Colonic mucosa (tissue), 4 donors: Measurements from ENCODE around the gene DEFB114. TPM values are rescaled to one million over a fixed set of nuclear protein-coding genes. Genes with fewer than 3 reads are reported as not detected.

ENCODE experiments used
- DNase-seq: peaks from one replicate; pipeline ENCODE4 v3.0.0-alpha.2; 2020
- H3K27ac ChIP-seq: fragments of 200-600 bp; one replicate; pipeline ENCODE4 v1.8.0; 2021
- H3K27me3 ChIP-seq: fragments of 200-600 bp; one replicate; pipeline ENCODE4 v1.8.0; 2021
- H3K36me3 ChIP-seq: fragments of 200-600 bp; one replicate; pipeline ENCODE4 v1.8.0; 2021
- H3K4me1 ChIP-seq: fragments of 200-600 bp; one replicate; pipeline ENCODE4 v1.8.0; 2021; ENCODE audit warnings: mild to moderate bottlenecking
- H3K4me3 ChIP-seq: fragments of 200-600 bp; one replicate; pipeline ENCODE4 v1.8.0; 2021
- H3K9ac ChIP-seq, 2 donors: one replicate each; pipeline ENCODE4 v1.7.0; 2013; ENCODE audit warnings: control low read depth in 2 of 2, low read depth in 2 of 2, low read length in 2 of 2
- H3K9me3 ChIP-seq: fragments of 200-600 bp; one replicate; pipeline ENCODE4 v1.8.0; 2021
- intact Hi-C: fragments of 100-400 bp; cut with DNase I; formaldehyde crosslinking; loops from one replicate; pipeline ENCODE4 v1.14.1; 2022
- total RNA-seq, 2 donors: library from RNA; stranded (reverse); fragmentation: NEBNext Ultra II Directional in 1 of 2; extraction: Animal tissue kit (Norgen Biotek cat#: 25700) in 1 of 2; gene quantifications; one replicate each; pipeline ENCODE4 v1.2.1, GENCODE V29; 2021
- TF ChIP-seq, protein P1 (sequence below): fragments of 200-600 bp; IDR thresholded peaks from one replicate; pipeline ENCODE4 v1.8.0; 2022; ENCODE audit warnings: antibody characterized with exemption, mild to moderate bottlenecking
- donor health status: healthy.
- donor health status: DM: no; HTN: no; CAD: no.
- donor health status: DM: no; HTN: no; CAD: no.

Gene DEFB114
- total RNA-seq, 2 donors from 2014 or later: not detected

DNA sequence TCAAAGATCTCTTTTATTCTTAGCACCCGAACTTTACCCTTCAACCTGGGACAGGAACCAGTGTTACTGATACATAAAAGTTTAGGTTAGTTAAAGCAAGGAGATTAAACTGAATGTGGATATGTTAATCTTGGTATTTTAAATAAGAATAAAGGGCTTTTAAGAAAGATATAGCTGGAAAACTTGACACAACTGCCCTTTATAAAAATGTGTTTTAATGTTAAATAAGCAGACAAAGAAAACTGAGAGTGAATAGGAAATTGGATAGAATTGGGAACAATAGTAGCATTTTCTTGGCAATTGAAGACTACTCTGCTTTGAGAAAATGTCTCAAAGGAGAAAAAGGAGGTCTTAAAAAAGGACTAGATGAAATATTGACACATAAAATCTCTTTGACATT lies 51.8 kb downstream of the DEFB114 start:
- H3K4me3 ChIP-seq: no peak overlapping the region
- intact Hi-C loops: no loop called here
- H3K4me1 ChIP-seq: no peaks in the 10 kb centered on the region
- H3K9me3 ChIP-seq: no peaks in the 10 kb centered on the region
- no peak for DNase-seq
- no peaks in the 10 kb centered on the region for H3K27me3 ChIP-seq
- no peaks in the 10 kb centered on the region for H3K36me3 ChIP-seq
- no peak overlapping the region for H3K27ac ChIP-seq
- H3K9ac ChIP-seq: no peak overlapping the region
- TF ChIP-seq, protein P1, sequence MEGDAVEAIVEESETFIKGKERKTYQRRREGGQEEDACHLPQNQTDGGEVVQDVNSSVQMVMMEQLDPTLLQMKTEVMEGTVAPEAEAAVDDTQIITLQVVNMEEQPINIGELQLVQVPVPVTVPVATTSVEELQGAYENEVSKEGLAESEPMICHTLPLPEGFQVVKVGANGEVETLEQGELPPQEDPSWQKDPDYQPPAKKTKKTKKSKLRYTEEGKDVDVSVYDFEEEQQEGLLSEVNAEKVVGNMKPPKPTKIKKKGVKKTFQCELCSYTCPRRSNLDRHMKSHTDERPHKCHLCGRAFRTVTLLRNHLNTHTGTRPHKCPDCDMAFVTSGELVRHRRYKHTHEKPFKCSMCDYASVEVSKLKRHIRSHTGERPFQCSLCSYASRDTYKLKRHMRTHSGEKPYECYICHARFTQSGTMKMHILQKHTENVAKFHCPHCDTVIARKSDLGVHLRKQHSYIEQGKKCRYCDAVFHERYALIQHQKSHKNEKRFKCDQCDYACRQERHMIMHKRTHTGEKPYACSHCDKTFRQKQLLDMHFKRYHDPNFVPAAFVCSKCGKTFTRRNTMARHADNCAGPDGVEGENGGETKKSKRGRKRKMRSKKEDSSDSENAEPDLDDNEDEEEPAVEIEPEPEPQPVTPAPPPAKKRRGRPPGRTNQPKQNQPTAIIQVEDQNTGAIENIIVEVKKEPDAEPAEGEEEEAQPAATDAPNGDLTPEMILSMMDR: no peak

DNA sequence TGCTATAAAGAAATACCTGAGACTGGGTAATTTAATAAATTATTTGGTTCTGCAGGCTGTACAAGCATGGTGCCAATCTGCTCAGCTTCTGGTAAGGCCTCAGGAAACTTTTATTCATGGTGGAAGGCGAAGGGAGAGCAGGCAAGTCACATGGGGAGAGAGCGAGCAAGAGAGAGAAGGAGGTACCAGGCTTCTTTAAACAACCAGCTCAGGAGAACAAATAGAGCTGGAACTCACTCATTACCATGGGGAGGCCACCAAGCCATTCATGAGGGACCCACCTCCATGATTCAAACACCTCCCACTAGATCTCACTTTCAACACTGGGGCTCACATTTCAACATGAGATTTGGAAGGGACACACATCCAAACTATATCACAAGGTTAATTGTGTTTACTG lies 52.7 kb downstream of the DEFB114 start:
- Histone ChIP-seq H3K27me3 (no peaks in the 10 kb centered on the region), H3K9ac (no peak overlapping the region), H3K9me3 (no peaks in the 10 kb centered on the region), H3K36me3 (no peaks in the 10 kb centered on the region), H3K4me3 (no peak overlapping the region), H3K4me1 (no peaks in the 10 kb centered on the region), H3K27ac (no peak overlapping the region)
- no peak for DNase-seq
- intact Hi-C loops: no loop called here
- TF ChIP-seq, protein P1: no peak

Other genes with a start within 250 kb of the DEFB114 start
- not detected for gene CRISP3, start 219.8 kb downstream of the DEFB114 start, total RNA-seq
- not detected for gene PGK2, start 176.9 kb downstream of the DEFB114 start, total RNA-seq
- not detected for gene CRISP1, start 97.6 kb downstream of the DEFB114 start, total RNA-seq
- gene DEFB113, start 5.5 kb upstream of the DEFB114 start, total RNA-seq: not detected
- not detected for gene DEFB110, start 57.8 kb upstream of the DEFB114 start, total RNA-seq
- not detected for gene DEFB112, start 85.8 kb upstream of the DEFB114 start, total RNA-seq